ENCODE data around the gene CCDC190.
"Not testable (repeated sequence)": the region's sequence is repeated elsewhere in the genome, so short reads cannot be mapped to it uniquely, and the experiment has no call there.

CCDC190 gene

GRCh38 chr1:162823771-162824525 lies 37.0 kb downstream of the CCDC190 start:
- DNase-seq = no peak

- no peak for DNase-seq
Observed at GRCh38 chr1:162823231-162823630, 37.7 kb downstream of the CCDC190 start.

GRCh38 chr1:162822391-162823200 lies 38.4 kb downstream of the CCDC190 start:
- no peak for DNase-seq

GRCh38 chr1:162818666-162819065 lies 42.3 kb downstream of the CCDC190 start:
- not testable (repeated sequence) for DNase-seq

GRCh38 chr1:162818136-162818535 lies 42.8 kb downstream of the CCDC190 start:
- not testable (repeated sequence) for DNase-seq

- DNase-seq = not testable (repeated sequence)
Observed at GRCh38 chr1:162812357-162812756, 48.6 kb downstream of the CCDC190 start.

- DNase-seq = not testable (repeated sequence)
Observed at GRCh38 chr1:162807503-162807902, 53.5 kb downstream of the CCDC190 start.

All from fibroblast of upper back skin (primary cell).